ENCODE measurements around the gene ARHGAP18. TPM values are rescaled to one million over a fixed set of nuclear protein-coding genes. Genes with fewer than 3 reads are reported as not detected.
A peak's percentile ranks its signal among the peaks of the same experiment; 100 is the strongest.

ARHGAP18 gene
- total RNA-seq, 6 experiments from 2014 or later, result 2.2 to 8.0 (median 2.9) TPM

GRCh38 chr6:129679758-129680157 lies 30.2 kb downstream of the ARHGAP18 start:
- DNase-seq (no peak), ATAC-seq (no peak)
- H3K27ac ChIP-seq, result no peak overlapping the region
- 93% methylated on average over 3 of the region's 3 CpGs for WGBS (ENCODE audit: insufficient coverage, low coverage, low lambda C conversion rate, missing lambda C conversion rate)
- intact Hi-C loops (cut with DNase I), result no loop called here
- H3K4me1 ChIP-seq, result peaks cover 0 to 19% (median 0%) of the 10 kb centered on the region in 4 donors
- H3K4me3 ChIP-seq, result no peak overlapping the region
- no peaks in the 10 kb centered on the region for H3K36me3 ChIP-seq
- H3K27me3 ChIP-seq, result no peaks in the 10 kb centered on the region
- H3K9me3 ChIP-seq, result no peaks in the 10 kb centered on the region
- no peak for TF ChIP-seq POLR2A (IDR thresholded peaks at IDR 0.05)
- no peak for TF ChIP-seq CTCF (IDR thresholded peaks at IDR 0.05)

GRCh38 chr6:129679275-129679674 lies 30.7 kb downstream of the ARHGAP18 start:
- WGBS (ENCODE audit: insufficient coverage, low coverage, low lambda C conversion rate, missing lambda C conversion rate), result 84% methylated on average over 3 of the region's 3 CpGs
- Histone ChIP-seq H3K27ac (no peak overlapping the region), H3K36me3 (no peaks in the 10 kb centered on the region), H3K4me3 (no peak overlapping the region), H3K4me1 (peaks cover 0 to 15% (median 0%) of the 10 kb centered on the region in 4 donors), H3K27me3 (no peaks in the 10 kb centered on the region), H3K9me3 (no peaks in the 10 kb centered on the region)
- TF ChIP-seq CTCF (IDR thresholded peaks at IDR 0.05), result no peak
- intact Hi-C loops (cut with DNase I), result no loop called here
- ATAC-seq (no peak), DNase-seq (no peak)

- intact Hi-C loops (cut with DNase I), result no loop called here
- Histone ChIP-seq H3K4me3 (no peak overlapping the region), H3K4me1 (peaks cover 0 to 7% (median 0%) of the 10 kb centered on the region in 4 donors), H3K36me3 (no peaks in the 10 kb centered on the region), H3K27me3 (no peaks in the 10 kb centered on the region), H3K9me3 (no peaks in the 10 kb centered on the region), H3K27ac (no peak overlapping the region)
- WGBS (ENCODE audit: insufficient coverage, low coverage, low lambda C conversion rate, missing lambda C conversion rate), result 57% methylated on average over 1 of the region's 1 CpG
- TF ChIP-seq POLR2A (IDR thresholded peaks at IDR 0.05), result no peak
- no peak for TF ChIP-seq CTCF (IDR thresholded peaks at IDR 0.05)
- ATAC-seq (peak in 1 of 4 donors; percentile 28), DNase-seq (no peak)
These were observed 31.5 kb downstream of the ARHGAP18 start for GRCh38 chr6:129678463-129678862.

GRCh38 chr6:129677620-129678325 lies 32.2 kb downstream of the ARHGAP18 start:
- H3K27me3 ChIP-seq, result no peaks in the 10 kb centered on the region
- TF ChIP-seq POLR2A (IDR thresholded peaks at IDR 0.05), result no peak
- no peak for TF ChIP-seq CTCF (IDR thresholded peaks at IDR 0.05)
- H3K9me3 ChIP-seq, result no peaks in the 10 kb centered on the region
- peaks cover 0 to 7% (median 0%) of the 10 kb centered on the region in 4 donors for H3K4me1 ChIP-seq
- WGBS (ENCODE audit: insufficient coverage, low coverage, low lambda C conversion rate, missing lambda C conversion rate), result 66% methylated on average over 2 of the region's 2 CpGs
- DNase-seq (no peak), ATAC-seq (no peak)
- no peaks in the 10 kb centered on the region for H3K36me3 ChIP-seq
- H3K27ac ChIP-seq, result no peak overlapping the region
- H3K4me3 ChIP-seq, result no peak overlapping the region
- intact Hi-C loops (cut with DNase I), result no loop called here
